GM12872 (cell line): ENCODE measurements around the gene EXOSC2.

Source experiments
- TF ChIP-seq, protein P1 (sequence below): IDR thresholded peaks from 3 replicates; pipeline ENCODE4 v1.5.1; 2011; ENCODE audit warnings: low read depth, mild to moderate bottlenecking, low read length, moderate library complexity; ENCODE audit not compliant: insufficient read depth

The EXOSC2 gene

DNA sequence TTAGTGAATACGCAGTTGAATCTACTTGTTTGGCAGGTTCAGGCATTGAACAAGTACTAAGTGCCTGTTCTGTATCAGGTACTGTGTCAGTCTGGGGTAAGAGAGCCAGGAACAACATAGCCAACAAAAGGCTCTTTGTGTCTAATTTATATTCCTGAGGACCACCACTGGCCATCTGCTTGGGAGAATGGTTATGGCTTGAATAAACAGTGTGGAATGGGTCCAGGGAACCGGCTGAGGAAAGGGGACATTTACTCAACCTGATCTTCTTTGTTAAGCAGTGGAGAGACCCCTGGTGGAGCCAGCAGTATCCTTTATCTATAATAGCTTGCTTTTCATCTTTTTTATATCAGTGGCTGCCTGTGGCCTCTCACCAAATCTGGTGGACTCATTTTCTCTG, 38.6 kb downstream of the EXOSC2 start:
- TF ChIP-seq, protein P1, sequence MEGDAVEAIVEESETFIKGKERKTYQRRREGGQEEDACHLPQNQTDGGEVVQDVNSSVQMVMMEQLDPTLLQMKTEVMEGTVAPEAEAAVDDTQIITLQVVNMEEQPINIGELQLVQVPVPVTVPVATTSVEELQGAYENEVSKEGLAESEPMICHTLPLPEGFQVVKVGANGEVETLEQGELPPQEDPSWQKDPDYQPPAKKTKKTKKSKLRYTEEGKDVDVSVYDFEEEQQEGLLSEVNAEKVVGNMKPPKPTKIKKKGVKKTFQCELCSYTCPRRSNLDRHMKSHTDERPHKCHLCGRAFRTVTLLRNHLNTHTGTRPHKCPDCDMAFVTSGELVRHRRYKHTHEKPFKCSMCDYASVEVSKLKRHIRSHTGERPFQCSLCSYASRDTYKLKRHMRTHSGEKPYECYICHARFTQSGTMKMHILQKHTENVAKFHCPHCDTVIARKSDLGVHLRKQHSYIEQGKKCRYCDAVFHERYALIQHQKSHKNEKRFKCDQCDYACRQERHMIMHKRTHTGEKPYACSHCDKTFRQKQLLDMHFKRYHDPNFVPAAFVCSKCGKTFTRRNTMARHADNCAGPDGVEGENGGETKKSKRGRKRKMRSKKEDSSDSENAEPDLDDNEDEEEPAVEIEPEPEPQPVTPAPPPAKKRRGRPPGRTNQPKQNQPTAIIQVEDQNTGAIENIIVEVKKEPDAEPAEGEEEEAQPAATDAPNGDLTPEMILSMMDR, result peak; percentile 9; the same call in 1 of the 3 replicates

DNA sequence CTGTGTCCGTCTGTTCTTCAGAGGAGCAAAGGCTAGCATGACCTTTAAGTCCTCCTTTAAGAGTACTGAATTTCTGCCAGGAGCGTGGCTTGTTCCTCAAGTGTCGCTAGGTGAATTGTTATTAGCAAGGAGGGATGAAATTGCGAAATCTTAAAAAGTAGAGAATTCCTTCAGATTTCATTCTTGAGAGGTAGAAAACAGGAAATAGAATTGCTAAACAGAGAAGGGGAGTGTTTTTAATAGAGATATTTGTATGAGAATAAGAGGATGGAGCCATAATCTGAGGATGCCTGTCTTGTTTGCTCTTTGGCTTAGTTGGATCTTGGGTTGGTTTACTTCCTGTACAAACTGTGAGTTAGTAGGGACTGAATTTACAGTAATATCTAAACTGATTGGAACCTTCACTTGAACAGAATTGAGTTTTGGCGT, 39.2 kb downstream of the EXOSC2 start:
- TF ChIP-seq, protein P1, result no peak

DNA sequence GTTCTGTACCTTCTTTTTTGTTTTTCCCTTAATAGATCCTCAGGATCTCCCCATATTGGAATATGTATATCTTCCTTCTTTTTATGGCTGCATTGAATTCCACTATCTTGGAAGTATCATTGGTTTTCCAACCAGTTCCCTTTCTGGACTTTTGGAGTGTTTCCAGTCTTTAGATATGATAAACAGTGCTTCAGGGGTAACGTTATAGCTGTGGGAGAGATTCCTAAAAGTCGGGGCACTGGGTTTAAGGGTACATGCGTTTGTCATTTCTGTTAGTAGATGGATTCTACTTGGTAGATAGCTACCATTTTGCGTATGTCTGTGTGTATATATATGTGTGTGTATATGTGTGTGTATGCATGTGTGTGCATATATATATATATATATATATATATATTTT, 42.0 kb downstream of the EXOSC2 start:
- TF ChIP-seq, protein P1, result no peak

DNA sequence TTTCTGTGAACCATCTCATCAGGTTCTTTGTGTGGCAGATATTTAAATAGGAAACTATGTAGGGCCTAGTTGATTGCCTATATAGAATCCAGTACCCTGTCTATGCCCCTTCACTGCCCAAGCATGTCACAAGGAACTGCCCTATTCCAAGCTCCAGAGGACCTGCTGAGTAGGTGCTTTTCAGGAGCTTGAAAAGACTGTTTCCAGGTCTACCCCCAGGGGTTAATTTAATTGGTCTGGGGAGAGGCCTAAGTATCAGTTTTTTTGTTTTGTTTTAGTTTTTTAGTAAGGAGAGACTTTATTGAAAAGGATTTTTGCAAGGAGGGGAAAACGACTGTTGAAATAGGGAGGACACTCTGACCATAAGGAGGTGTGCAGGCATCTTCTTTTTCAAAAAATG, 43.3 kb downstream of the EXOSC2 start:
- TF ChIP-seq, protein P1, result no peak

DNA sequence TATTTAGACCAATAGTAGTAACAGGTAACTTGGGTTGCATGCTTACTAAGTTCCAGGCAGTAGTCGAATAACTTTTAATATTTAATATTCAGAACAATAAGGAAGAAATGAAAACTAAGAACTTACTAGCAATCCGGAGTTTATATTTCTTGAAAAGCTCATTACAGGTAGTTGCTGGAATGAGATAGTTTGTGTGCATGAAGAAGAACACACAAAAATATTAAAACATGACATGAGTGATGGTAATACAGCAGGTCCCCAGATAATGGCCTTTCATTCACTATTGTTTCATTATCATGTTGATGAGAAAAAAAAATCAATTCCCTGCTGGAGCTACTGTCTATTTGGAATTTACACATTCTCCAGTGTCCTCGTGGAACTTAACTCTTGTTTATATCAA, 44.7 kb downstream of the EXOSC2 start:
- TF ChIP-seq, protein P1, result no peak

DNA sequence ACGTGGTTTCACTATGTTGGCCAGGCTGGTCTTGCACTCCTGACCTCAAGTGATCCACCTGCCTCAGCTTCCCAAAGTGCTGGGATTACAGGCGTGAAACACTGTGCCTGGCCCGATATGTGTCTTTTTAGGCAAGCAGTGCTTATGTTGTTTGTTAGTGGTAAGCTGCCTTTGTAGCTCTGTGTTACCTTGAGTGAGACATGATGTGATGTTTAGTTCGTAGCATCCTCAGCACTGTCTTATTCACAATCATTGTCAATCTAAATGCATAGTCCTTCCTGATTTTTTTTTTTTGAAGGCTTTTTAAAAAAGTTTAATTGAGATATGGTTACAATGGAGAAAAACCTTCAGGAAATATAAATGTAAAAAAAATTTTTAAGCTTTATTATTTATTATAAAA, 45.5 kb downstream of the EXOSC2 start:
- TF ChIP-seq, protein P1, result no peak

GRCh38 chr9:130740218-130741023, 46.8 kb downstream of the EXOSC2 start:
- TF ChIP-seq, protein P1, result no peak
